MM.1S (cell line): ENCODE results near the gene LRMDA.

ENCODE experiments used
- DNase-seq: peaks from one replicate; pipeline ENCODE4 v3.0.0-alpha.2; 2015
- H2AFZ ChIP-seq: fragments of 300-600 bp; sonication (generic); 2 replicates; pipeline ENCODE4 v1.6.0; 2016; ENCODE audit warnings: antibody characterized with exemption, low read length
- H3F3A ChIP-seq: fragments of 300-600 bp; sonication (generic); 2 replicates; pipeline ENCODE4 v1.6.1; 2016; ENCODE audit warnings: mild to moderate bottlenecking, antibody characterized with exemption, low read length, moderate library complexity, mixed read lengths; ENCODE audit not compliant: insufficient read depth
- H3K27ac ChIP-seq: fragments of 300-600 bp; sonication (generic); 2 replicates; pipeline ENCODE4 v1.5.1; 2016; ENCODE audit warnings: mild to moderate bottlenecking, low read length
- H3K27me3 ChIP-seq: fragments of 300-600 bp; sonication (generic); replicated peaks from 2 replicates; pipeline ENCODE4 v1.6.0; 2016; ENCODE audit warnings: low read length; ENCODE audit not compliant: insufficient read depth
- H3K36me3 ChIP-seq: fragments of 300-600 bp; sonication (generic); replicated peaks from 2 replicates; pipeline ENCODE4 v1.6.1; 2016; ENCODE audit warnings: mild to moderate bottlenecking, low read length, mixed read lengths; ENCODE audit not compliant: insufficient read depth
- H3K4me1 ChIP-seq: fragments of 300-600 bp; sonication (generic); 2 replicates; pipeline ENCODE4 v1.6.1; 2016; ENCODE audit warnings: low read length, mixed read lengths
- H3K4me2 ChIP-seq: fragments of 300-600 bp; sonication (generic); 2 replicates; pipeline ENCODE4 v1.6.0; 2016; ENCODE audit warnings: low read depth, low read length
- H3K4me3 ChIP-seq: fragments of 300-600 bp; sonication (generic); 2 replicates; pipeline ENCODE4 v1.5.1; 2016; ENCODE audit warnings: low read length, mixed read lengths
- H3K79me2 ChIP-seq: fragments of 300-600 bp; sonication (generic); 2 replicates; pipeline ENCODE4 v1.6.1; 2016; ENCODE audit warnings: mixed run types, low read length, mixed read lengths
- H3K9ac ChIP-seq: fragments of 300-600 bp; sonication (generic); 2 replicates; pipeline ENCODE4 v1.6.1; 2016; ENCODE audit warnings: low read length, mixed read lengths
- H3K9me2 ChIP-seq: fragments of 300-600 bp; sonication (generic); replicated peaks from 2 replicates; pipeline ENCODE4 v1.6.1; 2016; ENCODE audit warnings: mild to moderate bottlenecking, low read length, mixed read lengths; ENCODE audit not compliant: insufficient read depth
- H3K9me3 ChIP-seq: fragments of 300-600 bp; sonication (generic); replicated peaks from 2 replicates; pipeline ENCODE4 v1.6.1; 2016; ENCODE audit warnings: mild to moderate bottlenecking, low read length, mixed read lengths; ENCODE audit not compliant: insufficient read depth
- H4K20me1 ChIP-seq: fragments of 300-600 bp; sonication (generic); 2 replicates; pipeline ENCODE4 v1.6.1; 2016; ENCODE audit warnings: mild to moderate bottlenecking, low read length, moderate library complexity, mixed read lengths; ENCODE audit not compliant: insufficient read depth
- CTCF ChIP-seq: fragments of 300-600 bp; sonication (generic); IDR thresholded peaks from 2 replicates; pipeline ENCODE4 v1.5.1; 2016; ENCODE audit warnings: antibody characterized with exemption, low read length, mixed read lengths
- EZH2 ChIP-seq: fragments of 300-600 bp; sonication (generic); optimal IDR thresholded peaks from 2 replicates; pipeline ENCODE3; 2017; ENCODE audit warnings: low read depth, mild to moderate bottlenecking, antibody characterized with exemption, low read length, mixed read lengths
- EZH2phosphoT487 ChIP-seq: fragments of 300-600 bp; sonication (generic); IDR thresholded peaks from 2 replicates; pipeline ENCODE4 v1.6.1; 2018; ENCODE audit warnings: antibody characterized with exemption, low read length

The LRMDA gene

GRCh38 chr10:75884808-75885207 lies 453.4 kb downstream of the LRMDA start:
- TF ChIP-seq EZH2phosphoT487 (no peak), EZH2 (no peak), CTCF (no peak)
- Histone ChIP-seq H3K9ac (no peak overlapping the region), H4K20me1 (no peaks in the 10 kb centered on the region), H3K4me1 (no peaks in the 10 kb centered on the region), H3K79me2 (no peaks in the 10 kb centered on the region), H3K27me3 (no peaks in the 10 kb centered on the region), H3K9me2 (no peaks in the 10 kb centered on the region), H3K27ac (no peak overlapping the region), H2AFZ (no peak overlapping the region), H3K4me3 (no peak overlapping the region), H3K4me2 (no peak overlapping the region), H3K36me3 (no peaks in the 10 kb centered on the region), H3F3A (no peaks in the 10 kb centered on the region), H3K9me3 (no peaks in the 10 kb centered on the region)
- DNase-seq: no peak

GRCh38 chr10:75887369-75887768 lies 455.9 kb downstream of the LRMDA start:
- Histone ChIP-seq H3K4me2 (no peak overlapping the region), H3K79me2 (no peaks in the 10 kb centered on the region), H3F3A (no peaks in the 10 kb centered on the region), H3K27me3 (no peaks in the 10 kb centered on the region), H3K27ac (no peak overlapping the region), H3K36me3 (no peaks in the 10 kb centered on the region), H3K4me3 (no peak overlapping the region), H3K9ac (no peak overlapping the region), H4K20me1 (no peaks in the 10 kb centered on the region), H2AFZ (no peak overlapping the region), H3K4me1 (no peaks in the 10 kb centered on the region), H3K9me2 (no peaks in the 10 kb centered on the region), H3K9me3 (no peaks in the 10 kb centered on the region)
- no peak for DNase-seq
- TF ChIP-seq CTCF (no peak), EZH2 (no peak), EZH2phosphoT487 (no peak)

GRCh38 chr10:75887992-75888680 lies 456.7 kb downstream of the LRMDA start:
- Histone ChIP-seq H3K9me3 (no peaks in the 10 kb centered on the region), H3K79me2 (no peaks in the 10 kb centered on the region), H3K4me2 (no peak overlapping the region), H3K4me3 (no peak overlapping the region), H2AFZ (no peak overlapping the region), H4K20me1 (no peaks in the 10 kb centered on the region), H3K9me2 (no peaks in the 10 kb centered on the region), H3K36me3 (no peaks in the 10 kb centered on the region), H3K27me3 (no peaks in the 10 kb centered on the region), H3F3A (no peaks in the 10 kb centered on the region), H3K9ac (no peak overlapping the region), H3K27ac (no peak overlapping the region), H3K4me1 (no peaks in the 10 kb centered on the region)
- DNase-seq: no peak
- no peak for TF ChIP-seq EZH2
- TF ChIP-seq CTCF: no peak
- no peak for TF ChIP-seq EZH2phosphoT487
